Astrocyte of the hippocampus (primary cell): Measurements from ENCODE around the gene DTNBP1.

Source experiments
- DNase-seq: peaks from one replicate; pipeline ENCODE4 v3.0.0; 2011; ENCODE audit warnings: low read depth, low spot score

The DTNBP1 gene

DNA sequence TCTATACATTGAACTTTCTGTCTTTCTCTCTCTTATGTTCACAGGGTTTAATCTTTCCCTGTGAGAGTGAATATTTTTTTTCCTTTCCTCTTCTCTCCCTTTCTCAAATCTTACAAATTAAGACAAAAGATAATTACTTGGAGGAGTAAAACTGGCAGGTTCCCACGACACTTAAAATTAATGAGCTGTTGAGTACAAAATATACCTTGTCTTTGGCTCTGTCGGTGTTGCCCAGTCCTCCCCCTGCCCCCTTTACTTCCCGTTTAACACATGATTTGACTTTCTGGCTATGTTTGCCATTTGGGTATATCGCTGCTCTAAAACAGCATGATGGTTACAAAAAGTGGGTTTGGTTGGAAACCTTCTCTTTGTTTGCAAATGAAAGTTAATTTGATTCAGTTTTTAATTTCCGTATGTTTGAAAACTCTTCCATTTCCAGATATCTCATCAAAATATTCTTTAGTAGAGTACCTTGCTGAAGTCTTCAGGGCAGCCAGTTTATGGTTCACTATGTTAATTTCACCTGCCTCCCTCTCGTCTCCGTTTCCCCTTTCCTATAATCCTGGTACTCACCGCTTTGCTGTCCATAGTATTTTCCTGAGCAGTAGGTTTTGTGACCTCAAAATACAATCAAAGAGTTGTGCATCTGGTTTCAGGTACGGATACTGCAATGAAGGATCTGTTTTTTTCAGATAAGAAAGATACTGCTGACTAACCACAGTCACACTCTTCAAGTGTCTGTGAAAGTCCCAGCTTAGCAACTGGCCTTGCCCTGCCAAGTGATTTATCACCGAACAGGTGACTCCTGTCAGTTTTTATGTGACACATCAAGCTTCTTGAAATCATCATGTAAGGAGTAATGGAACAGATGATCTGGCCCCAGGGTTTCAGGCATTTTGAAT is 181.2 kb downstream of the DTNBP1 start:
- no peak for DNase-seq

DNA sequence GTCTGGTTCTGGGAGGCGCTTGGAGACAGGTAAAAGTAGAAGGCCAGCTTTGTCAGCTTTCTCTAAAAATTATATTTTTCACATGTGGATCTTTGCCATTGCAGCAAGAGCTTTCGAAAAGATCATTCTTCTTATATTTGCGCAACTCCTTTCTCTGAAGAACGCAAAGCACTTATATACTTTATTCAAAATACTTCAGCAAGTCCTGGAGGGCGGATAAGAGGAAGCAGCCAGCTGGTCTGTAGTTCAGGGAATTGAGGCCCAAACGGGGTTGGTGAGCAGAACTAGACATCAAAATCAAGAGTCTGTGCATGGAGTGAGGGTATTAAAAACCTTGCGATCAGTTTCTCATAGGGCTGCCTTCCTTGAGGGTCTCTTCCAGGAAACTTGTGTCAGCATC is 182.3 kb downstream of the DTNBP1 start:
- DNase-seq: no peak

DNA sequence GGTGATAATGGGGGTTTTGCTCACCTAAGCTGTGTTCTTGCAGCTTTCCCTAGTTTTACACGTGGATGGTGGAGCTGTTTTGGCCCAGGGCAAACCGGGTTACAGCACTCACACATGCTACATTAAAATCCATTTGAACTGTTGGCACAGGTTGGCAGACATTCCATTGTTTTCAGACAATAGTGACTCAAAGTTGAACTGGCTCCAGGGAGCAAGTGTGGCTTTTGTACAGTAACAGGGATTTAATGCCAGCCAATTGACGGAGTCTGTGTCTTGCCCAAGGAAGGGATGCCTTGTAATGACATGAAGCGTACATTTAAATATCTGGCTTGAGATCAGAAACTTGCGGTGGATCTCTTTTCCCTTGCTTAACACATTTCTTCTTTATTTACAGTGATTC is 183.1 kb downstream of the DTNBP1 start:
- peak; percentile 76 for DNase-seq

DNA sequence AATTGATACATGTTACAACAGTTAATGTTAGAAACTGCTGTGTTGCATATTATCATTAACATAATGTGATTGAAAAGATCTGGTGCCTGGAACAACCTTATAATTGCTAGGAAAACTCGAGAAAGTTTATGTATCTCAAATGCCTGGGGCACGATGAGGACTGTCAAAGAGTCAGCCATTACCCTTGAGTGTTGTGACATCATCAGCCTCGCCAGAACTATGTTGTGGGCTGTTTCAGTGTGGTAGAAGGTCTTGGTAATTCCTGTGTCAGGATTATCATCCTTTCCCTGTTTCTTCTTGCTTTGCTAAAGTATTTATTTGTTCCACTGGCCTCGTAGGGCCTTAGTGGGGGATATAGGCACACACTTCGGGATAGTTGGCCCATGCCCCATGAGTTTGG is 185.1 kb downstream of the DTNBP1 start:
- no peak for DNase-seq

DNA sequence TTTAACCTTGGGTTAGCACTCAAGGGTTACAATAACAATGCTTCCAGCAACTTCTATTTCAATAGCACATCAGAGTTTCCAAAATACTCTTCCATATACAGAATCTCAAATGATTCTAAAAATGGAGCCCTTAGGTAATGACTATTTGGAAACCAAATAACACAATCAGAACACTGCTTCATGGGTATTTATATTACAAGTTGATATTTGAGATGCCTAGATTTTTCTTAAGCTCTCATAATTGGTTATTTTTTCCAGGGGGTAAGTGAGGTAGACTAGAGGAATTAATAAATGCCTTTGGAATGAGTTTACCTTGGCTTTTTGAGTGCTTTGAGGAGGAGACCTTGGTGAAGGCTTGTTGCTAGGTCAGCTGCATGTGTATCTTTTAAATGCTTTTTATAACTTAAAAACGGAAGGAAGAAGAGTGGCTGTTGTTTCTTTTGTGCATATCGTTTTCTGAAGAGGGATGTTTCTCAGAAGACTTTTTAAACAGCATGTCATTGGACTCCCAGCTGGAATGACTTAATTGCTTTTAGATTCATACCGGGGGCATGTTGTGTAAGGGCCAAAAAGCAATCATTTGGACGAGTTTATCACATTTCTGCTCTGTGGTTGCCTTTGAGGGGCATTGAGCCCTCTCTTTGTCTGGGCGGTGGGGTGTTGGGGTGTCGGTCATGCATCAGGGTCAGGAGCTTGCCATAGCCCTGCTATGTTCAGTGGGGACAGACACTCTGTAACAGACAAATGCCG is 186.0 kb downstream of the DTNBP1 start:
- DNase-seq: peak; percentile 35

DNA sequence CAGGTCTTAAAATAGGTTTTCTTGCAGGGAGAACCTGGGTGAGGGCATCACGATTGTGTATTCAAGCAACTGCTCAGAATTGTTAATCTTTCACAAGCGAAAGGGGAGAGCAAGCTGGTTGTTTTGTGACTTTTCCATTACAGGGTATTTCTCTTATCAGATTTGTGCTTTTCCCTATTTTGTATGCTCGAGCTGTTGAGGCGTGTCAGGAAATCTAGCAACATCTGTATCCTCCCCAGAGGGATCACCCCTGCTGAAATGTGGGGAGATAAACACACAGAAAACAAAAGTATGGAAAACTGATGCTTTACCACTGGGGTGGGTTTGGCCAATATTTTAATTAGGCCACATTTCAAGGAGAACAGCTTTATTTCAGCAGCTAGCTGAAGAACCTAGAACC is 187.0 kb downstream of the DTNBP1 start:
- DNase-seq: no peak

DNA sequence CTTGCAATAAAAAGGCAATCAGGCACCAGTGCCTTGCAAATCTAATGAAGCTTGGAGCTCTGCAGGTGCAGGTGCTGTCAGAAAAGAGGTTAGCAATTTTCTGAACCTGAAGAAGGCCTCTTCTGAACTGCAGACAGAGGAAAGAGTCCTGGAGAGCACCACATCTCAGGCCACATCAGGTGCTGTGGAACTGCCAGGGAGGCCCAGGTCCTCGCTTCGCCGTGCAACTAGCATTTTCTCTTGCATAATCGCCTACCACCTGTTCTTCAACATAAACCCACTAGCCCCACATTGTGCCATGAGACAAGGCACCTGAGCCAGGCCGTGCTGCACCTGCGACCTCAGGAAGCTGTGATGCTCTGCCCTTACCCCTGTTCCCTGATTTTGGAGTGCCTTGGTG is 187.6 kb downstream of the DTNBP1 start:
- DNase-seq: no peak

DNA sequence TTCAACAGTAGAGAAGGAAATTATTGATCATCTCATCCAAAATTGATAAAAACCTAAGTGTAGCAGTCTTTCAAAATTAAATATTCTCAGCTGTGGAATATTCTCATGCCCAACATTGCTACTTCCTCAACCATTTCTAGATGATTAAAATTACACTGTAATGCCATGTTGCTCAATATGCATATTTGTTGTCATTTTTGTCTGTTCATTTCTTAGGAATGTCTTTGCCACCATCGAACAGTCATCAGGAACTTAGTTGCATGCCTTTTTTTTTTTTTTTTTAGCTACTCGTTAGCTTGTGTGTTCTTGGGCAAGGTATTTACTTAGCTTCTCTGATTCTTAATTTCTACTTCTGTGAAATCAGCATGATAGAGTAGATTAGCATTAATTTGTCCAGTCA is 188.6 kb downstream of the DTNBP1 start:
- DNase-seq: no peak

DNA sequence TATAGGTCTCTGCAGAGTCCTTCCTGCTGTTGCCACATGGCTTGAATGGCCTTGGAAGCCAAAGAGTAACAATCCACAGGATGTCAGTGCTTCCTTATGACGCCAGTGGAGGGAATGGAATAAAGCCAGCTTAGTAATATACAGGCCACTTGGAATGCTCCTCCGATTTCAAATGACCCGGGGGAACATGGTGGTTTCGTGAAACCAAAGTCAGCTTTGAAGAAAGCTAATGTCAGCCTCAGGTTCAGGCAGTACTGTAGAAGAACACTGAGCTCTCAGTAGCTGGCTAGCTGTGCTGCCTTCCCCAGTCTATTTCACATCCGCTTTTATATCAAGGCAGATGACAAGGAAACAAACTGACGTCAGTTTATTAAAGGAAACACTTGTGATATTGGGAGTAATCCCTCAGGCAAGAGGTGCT is 189.1 kb downstream of the DTNBP1 start:
- DNase-seq: peak; percentile 60

DNA sequence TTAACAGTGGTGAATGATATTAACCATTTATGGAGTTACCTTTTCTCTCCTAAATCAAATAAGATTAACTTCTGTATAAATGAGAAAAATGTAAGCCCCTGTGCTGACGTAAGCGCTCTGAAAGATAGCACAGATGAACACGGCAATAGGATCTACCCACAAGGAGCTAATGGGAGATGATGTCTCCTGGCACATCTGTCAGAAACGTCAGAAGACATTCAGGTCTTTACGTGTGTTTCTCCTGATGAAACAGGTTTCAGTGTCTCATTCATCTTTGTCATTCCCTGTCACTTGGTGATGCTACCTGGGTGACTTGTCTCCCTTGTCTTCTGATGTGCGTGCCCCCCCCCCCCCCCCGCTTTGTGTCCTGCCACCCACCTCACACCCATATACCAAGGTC is 189.7 kb downstream of the DTNBP1 start:
- DNase-seq: no peak
